ENCODE measurements around the gene NARF.

The NARF gene

DNA sequence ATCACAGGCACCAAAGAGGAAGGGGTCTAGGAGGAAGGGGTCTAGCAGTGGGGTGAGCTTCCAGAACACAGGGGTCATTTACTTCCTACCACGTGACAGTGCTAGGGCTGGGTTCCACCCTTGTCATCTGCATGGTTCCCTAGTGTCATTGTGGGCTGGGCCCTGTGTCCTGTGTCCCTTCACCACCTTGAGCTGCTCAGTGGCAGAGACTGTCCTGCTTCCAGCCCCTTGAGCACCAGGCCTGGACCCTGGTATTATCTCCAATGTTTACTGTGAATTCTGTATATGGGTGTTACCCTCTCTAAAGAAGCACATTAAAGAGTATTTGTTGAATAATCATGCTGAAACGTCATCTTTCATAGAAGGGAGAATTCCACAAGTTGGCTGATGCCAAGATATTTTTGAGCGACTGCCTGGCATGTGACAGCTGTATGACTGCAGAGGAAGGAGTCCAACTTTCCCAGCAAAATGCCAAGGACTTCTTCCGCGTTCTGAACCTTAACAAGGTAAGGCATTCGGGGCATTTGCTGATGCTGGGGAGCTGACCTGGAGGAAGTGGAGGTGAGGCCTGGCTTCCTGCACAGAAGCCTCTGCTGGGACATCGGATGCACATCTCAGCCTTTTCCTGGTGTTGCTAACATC lies 5.5 kb downstream of the NARF start:
- Histone ChIP-seq H3K4me3 (IDR thresholded peaks at IDR 0.05; ENCODE audit: insufficient read depth, low read depth, low read length) (no peak overlapping the region), H2AFZ (ENCODE audit: low read depth) (no peak overlapping the region), H3K4me2 (no peak overlapping the region), H3K79me2 (ENCODE audit: insufficient read depth, low read depth) (peaks cover 15% of the 10 kb centered on the region; the same call in 1 of the 2 replicates), H3K27me3 (ENCODE audit: insufficient read depth, low read depth) (no peaks in the 10 kb centered on the region), H4K20me1 (ENCODE audit: insufficient read depth) (no peaks in the 10 kb centered on the region), H3K9ac (no peak overlapping the region), H3K4me1 (ENCODE audit: low read depth, poor library complexity, severe bottlenecking) (peaks cover 23% of the 10 kb centered on the region), H3K36me3 (ENCODE audit: insufficient read depth) (no peaks in the 10 kb centered on the region; the same call in 1 of the 2 replicates), H3K27ac (no peak overlapping the region)
- TF ChIP-seq, protein P1, sequence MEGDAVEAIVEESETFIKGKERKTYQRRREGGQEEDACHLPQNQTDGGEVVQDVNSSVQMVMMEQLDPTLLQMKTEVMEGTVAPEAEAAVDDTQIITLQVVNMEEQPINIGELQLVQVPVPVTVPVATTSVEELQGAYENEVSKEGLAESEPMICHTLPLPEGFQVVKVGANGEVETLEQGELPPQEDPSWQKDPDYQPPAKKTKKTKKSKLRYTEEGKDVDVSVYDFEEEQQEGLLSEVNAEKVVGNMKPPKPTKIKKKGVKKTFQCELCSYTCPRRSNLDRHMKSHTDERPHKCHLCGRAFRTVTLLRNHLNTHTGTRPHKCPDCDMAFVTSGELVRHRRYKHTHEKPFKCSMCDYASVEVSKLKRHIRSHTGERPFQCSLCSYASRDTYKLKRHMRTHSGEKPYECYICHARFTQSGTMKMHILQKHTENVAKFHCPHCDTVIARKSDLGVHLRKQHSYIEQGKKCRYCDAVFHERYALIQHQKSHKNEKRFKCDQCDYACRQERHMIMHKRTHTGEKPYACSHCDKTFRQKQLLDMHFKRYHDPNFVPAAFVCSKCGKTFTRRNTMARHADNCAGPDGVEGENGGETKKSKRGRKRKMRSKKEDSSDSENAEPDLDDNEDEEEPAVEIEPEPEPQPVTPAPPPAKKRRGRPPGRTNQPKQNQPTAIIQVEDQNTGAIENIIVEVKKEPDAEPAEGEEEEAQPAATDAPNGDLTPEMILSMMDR (conservative IDR thresholded peaks at IDR 0.05; ENCODE audit: low read depth, low read length), result no peak

DNA sequence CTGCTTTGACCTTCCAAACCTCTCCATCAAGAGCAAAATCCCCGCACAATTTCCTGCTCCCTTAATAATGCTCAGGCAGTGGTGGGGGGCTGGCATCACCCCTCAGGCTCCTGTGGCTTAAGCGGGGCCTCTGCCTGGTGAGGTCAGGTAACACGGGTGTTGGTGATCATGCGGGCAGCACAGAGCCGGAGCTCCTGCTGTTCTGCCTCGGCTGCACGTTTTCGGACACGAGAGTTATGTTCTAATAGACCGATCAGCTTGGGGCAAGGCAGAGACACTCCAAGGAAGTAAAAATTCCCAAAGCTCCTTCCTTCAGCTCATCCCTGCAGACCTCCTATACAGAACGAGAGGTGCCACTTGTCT lies 6.0 kb downstream of the NARF start:
- Histone ChIP-seq H2AFZ (ENCODE audit: low read depth) (no peak overlapping the region), H3K27me3 (ENCODE audit: insufficient read depth, low read depth) (no peaks in the 10 kb centered on the region), H4K20me1 (ENCODE audit: insufficient read depth) (no peaks in the 10 kb centered on the region), H3K27ac (no peak overlapping the region; the same call in 1 of the 2 replicates), H3K4me3 (IDR thresholded peaks at IDR 0.05; ENCODE audit: insufficient read depth, low read depth, low read length) (no peak overlapping the region), H3K36me3 (ENCODE audit: insufficient read depth) (no peaks in the 10 kb centered on the region; the same call in 1 of the 2 replicates), H3K79me2 (ENCODE audit: insufficient read depth, low read depth) (peaks cover 10% of the 10 kb centered on the region; the same call in 1 of the 2 replicates), H3K9ac (no peak overlapping the region), H3K4me2 (peak overlapping the region; percentile 14; the same call in 1 of the 2 replicates), H3K4me1 (ENCODE audit: low read depth, poor library complexity, severe bottlenecking) (peaks cover 21% of the 10 kb centered on the region)
- TF ChIP-seq, protein P1 (conservative IDR thresholded peaks at IDR 0.05; ENCODE audit: low read depth, low read length), result no peak

DNA sequence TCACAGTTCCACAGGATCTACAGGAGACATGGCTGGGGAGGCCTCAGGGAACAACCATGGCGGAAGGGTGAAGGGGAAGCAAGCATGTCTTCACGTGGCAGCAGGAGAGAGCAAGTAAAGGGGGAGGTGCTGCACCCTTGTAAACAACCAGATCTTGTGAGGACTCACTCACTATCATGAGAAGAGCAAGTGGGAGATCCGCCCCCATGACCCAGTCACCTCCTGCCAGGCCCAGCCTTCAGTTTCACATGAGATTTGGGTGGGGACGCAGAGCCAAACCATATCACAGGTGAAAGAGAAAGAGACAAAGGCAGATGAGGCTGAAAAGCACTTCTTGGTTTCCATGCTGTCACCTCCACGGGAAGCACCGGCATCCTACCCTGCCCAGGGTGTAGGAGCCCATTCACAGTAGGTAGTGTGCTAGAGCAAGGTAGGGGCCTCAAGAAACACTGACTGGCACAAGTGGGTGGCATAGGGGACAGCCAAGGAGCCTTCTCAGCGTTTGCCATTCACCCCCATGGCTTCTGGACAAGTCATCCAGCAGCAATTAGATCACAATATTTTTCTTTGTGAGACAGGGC lies 6.6 kb downstream of the NARF start:
- Histone ChIP-seq H3K4me3 (IDR thresholded peaks at IDR 0.05; ENCODE audit: insufficient read depth, low read depth, low read length) (no peak overlapping the region), H3K4me1 (ENCODE audit: low read depth, poor library complexity, severe bottlenecking) (peaks cover 15% of the 10 kb centered on the region), H3K79me2 (ENCODE audit: insufficient read depth, low read depth) (peaks cover 4% of the 10 kb centered on the region; the same call in 1 of the 2 replicates), H3K27ac (peak overlapping the region; percentile 28; the same call in 1 of the 2 replicates), H3K27me3 (ENCODE audit: insufficient read depth, low read depth) (no peaks in the 10 kb centered on the region), H3K36me3 (ENCODE audit: insufficient read depth) (no peaks in the 10 kb centered on the region; the same call in 1 of the 2 replicates), H3K9ac (no peak overlapping the region), H2AFZ (ENCODE audit: low read depth) (no peak overlapping the region), H4K20me1 (ENCODE audit: insufficient read depth) (no peaks in the 10 kb centered on the region), H3K4me2 (peak overlapping the region; percentile 14; the same call in 1 of the 2 replicates)
- TF ChIP-seq, protein P1 (conservative IDR thresholded peaks at IDR 0.05; ENCODE audit: low read depth, low read length), result no peak

DNA sequence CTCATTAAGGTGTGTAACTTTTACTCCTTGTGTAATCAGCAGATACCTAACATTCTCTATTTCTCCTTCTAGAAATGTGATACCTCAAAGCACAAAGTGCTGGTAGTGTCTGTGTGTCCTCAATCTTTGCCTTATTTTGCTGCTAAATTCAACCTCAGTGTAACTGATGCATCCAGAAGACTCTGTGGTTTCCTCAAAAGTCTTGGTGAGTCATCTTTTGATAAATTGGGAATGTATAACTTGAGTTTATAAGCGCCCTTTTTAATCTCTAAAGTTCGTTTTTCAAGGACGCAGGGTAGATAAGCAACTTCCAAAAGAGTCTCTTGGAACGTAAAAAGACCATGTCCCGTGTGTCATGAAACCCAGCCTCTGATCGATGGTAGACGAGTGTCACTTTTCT lies 10.2 kb downstream of the NARF start:
- H3K9ac ChIP-seq, result no peak overlapping the region
- no peaks in the 10 kb centered on the region; the same call in 1 of the 2 replicates for H3K36me3 ChIP-seq (ENCODE audit: insufficient read depth)
- H3K4me1 ChIP-seq (ENCODE audit: low read depth, poor library complexity, severe bottlenecking), result peaks cover 15% of the 10 kb centered on the region
- no peaks in the 10 kb centered on the region for H3K27me3 ChIP-seq (ENCODE audit: insufficient read depth, low read depth)
- H2AFZ ChIP-seq (ENCODE audit: low read depth), result no peak overlapping the region
- TF ChIP-seq, protein P1 (conservative IDR thresholded peaks at IDR 0.05; ENCODE audit: low read depth, low read length), result no peak
- no peak overlapping the region for H3K4me3 ChIP-seq (IDR thresholded peaks at IDR 0.05; ENCODE audit: insufficient read depth, low read depth, low read length)
- no peaks in the 10 kb centered on the region for H4K20me1 ChIP-seq (ENCODE audit: insufficient read depth)
- H3K79me2 ChIP-seq (ENCODE audit: insufficient read depth, low read depth), result no peaks in the 10 kb centered on the region
- H3K27ac ChIP-seq, result no peak overlapping the region
- H3K4me2 ChIP-seq, result no peak overlapping the region

Measured in KMS-11 (cell line).